Measurements from ENCODE around the gene SART3. TPM values are rescaled to one million over a fixed set of nuclear protein-coding genes. Genes with fewer than 3 reads are reported as not detected.

The SART3 gene
- total and polyA plus RNA-seq, 7 experiments from 2014 or later = 34.3 to 99.3 (median 85.2) TPM

DNA sequence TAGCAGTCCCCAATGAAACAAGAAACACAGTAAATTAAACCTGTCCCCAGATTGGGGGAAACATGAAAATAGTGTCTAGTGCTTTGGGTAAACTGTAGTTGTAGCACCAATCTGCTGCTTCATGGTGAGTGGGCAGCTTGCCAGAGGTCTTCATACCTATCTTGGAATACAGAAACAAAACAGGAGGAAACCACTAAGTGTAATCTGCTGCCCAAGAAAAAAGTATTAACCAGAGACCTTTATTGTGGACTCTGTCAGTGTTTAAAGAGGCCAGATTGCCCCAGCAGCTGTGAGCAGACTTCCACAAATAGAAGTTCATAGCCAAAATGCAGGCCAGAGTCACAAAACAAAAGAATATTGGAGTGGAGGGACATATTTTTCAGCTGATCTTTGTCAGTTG lies 3.8 kb upstream of the SART3 start:
- H3K9me3 Mint-ChIP-seq = peaks cover 0 to 2% (median 0%) of the 10 kb centered on the region in 11 donors

DNA sequence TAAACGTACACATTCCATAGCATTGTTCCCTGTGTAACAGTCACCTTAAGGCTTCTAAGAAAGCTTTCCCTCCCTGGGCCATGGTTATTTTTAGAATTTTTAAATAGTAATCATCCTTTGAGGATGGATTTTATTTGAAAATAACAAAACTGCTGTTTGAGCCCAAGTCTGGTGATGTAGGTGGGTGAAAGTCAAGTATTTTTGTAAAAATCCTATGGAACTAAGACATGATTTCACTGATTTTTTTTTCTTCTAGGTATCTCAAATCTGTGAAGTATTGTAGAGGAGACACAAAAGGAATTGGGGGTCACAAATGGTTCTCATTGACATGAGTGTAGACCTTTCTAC lies 2.8 kb upstream of the SART3 start:
- Histone ChIP-seq H3K27ac (ENCODE audit: low read depth, low read length) (peak overlapping the region; percentile 98), H3K4me3 (ENCODE audit: low read length) (no peak overlapping the region), H3K4me1 (ENCODE audit: control insufficient read depth in 2 of 2, insufficient read depth in 2 of 2, low read length in 2 of 2) (peaks cover 38 to 49% of the 10 kb centered on the region in 2 donors), H3K9me3 (ENCODE audit: control insufficient read depth in 2 of 3, low read length in 3 of 3) (no peaks in the 10 kb centered on the region), H3K27me3 (ENCODE audit: control insufficient read depth in 2 of 2, insufficient read depth in 2 of 2, low read length in 2 of 2) (no peaks in the 10 kb centered on the region), H3K36me3 (ENCODE audit: control insufficient read depth in 2 of 3, insufficient read depth in 3 of 3, low read length in 3 of 3) (peaks cover 31 to 50% (median 38%) of the 10 kb centered on the region in 3 experiments)
- Mint-ChIP-seq H3K4me3 (peak overlapping the region; percentile 94 to 100 (median 100)), H3K36me3 (peaks cover 4 to 28% (median 17%) of the 10 kb centered on the region in 5 donors), H3K9me3 (peaks cover 0 to 2% (median 0%) of the 10 kb centered on the region in 11 donors), H3K27me3 (no peaks in the 10 kb centered on the region), H3K27ac (peak overlapping the region; percentile 97 to 100 (median 99)), H3K4me1 (peaks cover 26 to 77% (median 65%) of the 10 kb centered on the region in 7 donors)
- CTCF ChIA-PET = interaction anchor here (0.6 to 9.7 kb wide), 11 partner anchors 12 to 240 kb away, joined by 3 to 119 read pairs (median 4); partner anchors contain the start of gene SELPLG
- DNase-seq = no peak
- intact Hi-C loops (cut with micrococcal nuclease) = loop anchor here (1.0 to 5.0 kb wide), 17 partner anchors 55 to 1606 kb away; partner anchors contain the start of genes ALKBH2 (in 2 of the 2), CORO1C (in 2 of the 2), SSH1 (in 2 of the 2) and TMEM263 (in 2 of the 2)
- POLR2A ChIA-PET = interaction anchor here (1.1 to 15.1 kb wide), 4 partner anchors 54 to 241 kb away, joined by 3 to 200 read pairs (median 64); partner anchors contain the start of gene SELPLG
- ATAC-seq = no peak

More for the DNA sequence above, 3.8 kb upstream of the SART3 start:
- Histone ChIP-seq H3K9me3 (ENCODE audit: control insufficient read depth in 2 of 3, low read length in 3 of 3) (no peaks in the 10 kb centered on the region), H3K36me3 (ENCODE audit: control insufficient read depth in 2 of 3, insufficient read depth in 3 of 3, low read length in 3 of 3) (peaks cover 36 to 50% (median 38%) of the 10 kb centered on the region in 3 experiments), H3K4me1 (ENCODE audit: control insufficient read depth in 2 of 2, insufficient read depth in 2 of 2, low read length in 2 of 2) (peaks cover 34 to 47% of the 10 kb centered on the region in 2 donors), H3K4me3 (ENCODE audit: low read length) (no peak overlapping the region), H3K27ac (ENCODE audit: low read depth, low read length) (peak overlapping the region; percentile 72), H3K27me3 (ENCODE audit: control insufficient read depth in 2 of 2, insufficient read depth in 2 of 2, low read length in 2 of 2) (no peaks in the 10 kb centered on the region)
- H3K4me1 Mint-ChIP-seq = peaks cover 28 to 77% (median 65%) of the 10 kb centered on the region in 7 donors
- no peak for ATAC-seq
- ChIA-PET CTCF (interaction anchor here (0.6 to 9.7 kb wide), 10 partner anchors 34 to 239 kb away, joined by 3 to 119 read pairs (median 4); partner anchors contain the start of gene SELPLG), POLR2A (interaction anchor here (0.6 to 15.1 kb wide), 6 partner anchors 53 to 240 kb away, joined by 3 to 200 read pairs (median 6); partner anchors contain the start of gene SELPLG)
- H3K27ac Mint-ChIP-seq = peak overlapping the region in 6 of 9 donors; percentile 11 to 98 (median 34)
- H3K4me3 Mint-ChIP-seq = no peak overlapping the region
- intact Hi-C loops (cut with micrococcal nuclease) = loop anchor here (5.0 kb wide), 6 partner anchors 548 to 1607 kb away; partner anchors contain the start of genes TMEM263 (in 2 of the 2), ANKRD13A (in 1 of the 2), CRY1 (in 1 of the 2) and GIT2 (in 1 of the 2)
- DNase-seq = no peak
- peaks cover 4 to 33% (median 21%) of the 10 kb centered on the region in 5 donors for H3K36me3 Mint-ChIP-seq
- H3K27me3 Mint-ChIP-seq = no peaks in the 10 kb centered on the region

DNA sequence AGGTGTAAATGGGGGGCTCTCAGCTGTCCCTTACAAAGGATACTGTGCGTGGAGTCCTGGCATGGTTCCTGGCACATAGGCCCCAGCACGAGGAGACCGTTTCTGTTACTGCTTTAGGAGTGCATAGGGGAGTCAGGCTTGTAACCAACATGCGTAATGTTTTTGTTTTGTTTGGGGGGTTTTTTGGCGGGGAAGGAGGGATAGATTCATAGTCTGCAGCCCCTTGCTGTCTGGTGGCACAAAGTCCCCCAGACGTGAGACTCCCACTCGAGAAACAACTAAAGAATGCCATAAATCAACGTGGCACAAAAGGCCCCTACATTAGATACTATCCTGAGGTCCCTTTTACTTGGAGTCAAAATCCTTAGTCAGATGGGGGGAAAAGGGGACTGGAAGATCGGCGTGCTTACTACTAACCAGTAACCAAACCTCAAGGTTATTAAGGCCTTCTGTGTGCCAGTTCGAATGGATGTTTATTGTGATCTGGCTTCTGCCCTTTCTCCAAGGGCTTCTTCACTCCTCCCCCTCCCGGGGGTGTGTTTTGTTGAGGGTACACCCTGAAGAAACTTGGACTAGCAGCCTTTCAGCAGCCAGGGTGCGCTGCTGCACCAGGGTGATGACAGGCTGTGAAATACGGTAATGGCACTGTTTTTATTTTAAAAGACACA lies 2.3 kb upstream of the SART3 start:
- intact Hi-C loops (cut with micrococcal nuclease) = loop anchor here (1.0 to 5.0 kb wide), 17 partner anchors 55 to 1606 kb away; partner anchors contain the start of genes ALKBH2 (in 2 of the 2), CORO1C (in 2 of the 2), SSH1 (in 2 of the 2) and TMEM263 (in 2 of the 2)
- H3K27ac Mint-ChIP-seq = peak overlapping the region; percentile 97 to 100 (median 99)
- ChIA-PET CTCF (interaction anchor here (0.6 to 9.7 kb wide), 15 partner anchors 9 to 240 kb away, joined by 3 to 119 read pairs (median 5); partner anchors contain the start of gene SELPLG), POLR2A (interaction anchor here (1.0 to 15.1 kb wide), 10 partner anchors 54 to 1717 kb away, joined by 3 to 200 read pairs (median 4); partner anchors contain the start of genes SELPLG and SSH1)
- H3K4me3 ChIP-seq (ENCODE audit: low read length) = peak overlapping the region; percentile 96
- peaks cover 31 to 52% (median 37%) of the 10 kb centered on the region in 3 experiments for H3K36me3 ChIP-seq (ENCODE audit: control insufficient read depth in 2 of 3, insufficient read depth in 3 of 3, low read length in 3 of 3)
- H3K4me1 Mint-ChIP-seq = peaks cover 26 to 76% (median 63%) of the 10 kb centered on the region in 7 donors
- DNase-seq (peak; percentile 67 to 91 (median 86)), ATAC-seq (peak; percentile 72)
- peaks cover 0 to 2% (median 0%) of the 10 kb centered on the region in 11 donors for H3K9me3 Mint-ChIP-seq
- H3K27ac ChIP-seq (ENCODE audit: low read depth, low read length) = peak overlapping the region; percentile 98
- H3K4me3 Mint-ChIP-seq = peak overlapping the region; percentile 94 to 100 (median 100)
- no peaks in the 10 kb centered on the region for H3K27me3 Mint-ChIP-seq
- H3K27me3 ChIP-seq (ENCODE audit: control insufficient read depth in 2 of 2, insufficient read depth in 2 of 2, low read length in 2 of 2) = no peaks in the 10 kb centered on the region
- H3K9me3 ChIP-seq (ENCODE audit: control insufficient read depth in 2 of 3, low read length in 3 of 3) = no peaks in the 10 kb centered on the region
- H3K4me1 ChIP-seq (ENCODE audit: control insufficient read depth in 2 of 2, insufficient read depth in 2 of 2, low read length in 2 of 2) = peaks cover 34 to 47% of the 10 kb centered on the region in 2 donors
- peaks cover 4 to 23% (median 15%) of the 10 kb centered on the region in 5 donors for H3K36me3 Mint-ChIP-seq

GRCh38 chr12:108562348-108563135 lies 1.6 kb upstream of the SART3 start, which contains the start of gene ISCU:
Gene ISCU, plus strand, starts transcription at chr12:108562596. Its CDS starts 27 bp downstream, at chr12:108562623.
- H3K36me3 ChIP-seq (ENCODE audit: control insufficient read depth in 2 of 3, insufficient read depth in 3 of 3, low read length in 3 of 3) = peaks cover 28 to 56% (median 30%) of the 10 kb centered on the region in 3 experiments
- peak within 1 kb of the TSS; percentile 96 for H3K4me3 ChIP-seq (ENCODE audit: low read length)
- Mint-ChIP-seq H3K4me1 (peaks cover 26 to 76% (median 63%) of the 10 kb centered on the region in 7 donors), H3K9me3 (peaks cover 0 to 2% (median 0%) of the 10 kb centered on the region in 11 donors), H3K27ac (peak within 1 kb of the TSS; percentile 98 to 100 (median 99)), H3K36me3 (peaks cover 4 to 18% (median 14%) of the 10 kb centered on the region in 5 donors), H3K4me3 (peak within 1 kb of the TSS; percentile 94 to 100 (median 100)), H3K27me3 (no peaks in the 10 kb centered on the region)
- intact Hi-C loops (cut with micrococcal nuclease) = loop anchor here (1.0 to 5.0 kb wide), 22 partner anchors 56 to 1605 kb away; partner anchors contain the start of genes ALKBH2 (in 2 of the 2), CORO1C (in 2 of the 2), SSH1 (in 2 of the 2) and TMEM263 (in 2 of the 2)
- H3K4me1 ChIP-seq (ENCODE audit: control insufficient read depth in 2 of 2, insufficient read depth in 2 of 2, low read length in 2 of 2) = peaks cover 27 to 46% of the 10 kb centered on the region in 2 donors
- H3K9me3 ChIP-seq (ENCODE audit: control insufficient read depth in 2 of 3, low read length in 3 of 3) = no peaks in the 10 kb centered on the region
- CTCF ChIA-PET = interaction anchor here (0.7 to 5.8 kb wide), 10 partner anchors 8 to 241 kb away, joined by 3 to 74 read pairs (median 5); partner anchors contain the start of gene SELPLG
- POLR2A ChIA-PET = interaction anchor here (0.8 to 15.1 kb wide), 15 partner anchors 9 to 1718 kb away, joined by 3 to 200 read pairs (median 5); partner anchors contain the start of genes FICD, SELPLG, SSH1 and USP30
- no peaks in the 10 kb centered on the region for H3K27me3 ChIP-seq (ENCODE audit: control insufficient read depth in 2 of 2, insufficient read depth in 2 of 2, low read length in 2 of 2)
- DNase-seq (peak; percentile 97 to 100 (median 99)), ATAC-seq (peak; percentile 84)
- peak within 1 kb of the TSS; percentile 98 for H3K27ac ChIP-seq (ENCODE audit: low read depth, low read length)

- H3K4me3 ChIP-seq (ENCODE audit: low read length) = peak overlapping the region; percentile 96
- DNase-seq (no peak), ATAC-seq (no peak)
- Mint-ChIP-seq H3K4me1 (peaks cover 29 to 76% (median 63%) of the 10 kb centered on the region in 7 donors), H3K36me3 (peaks cover 4 to 13% (median 9%) of the 10 kb centered on the region in 5 donors), H3K9me3 (peaks cover 0 to 2% (median 0%) of the 10 kb centered on the region in 11 donors), H3K4me3 (peak overlapping the region; percentile 94 to 100 (median 100)), H3K27ac (peak overlapping the region; percentile 98 to 100 (median 99)), H3K27me3 (no peaks in the 10 kb centered on the region)
- ChIA-PET CTCF (interaction anchor here (0.6 to 5.8 kb wide), 12 partner anchors 9 to 241 kb away, joined by 3 to 74 read pairs (median 5); partner anchors contain the start of gene SELPLG), POLR2A (interaction anchor here (0.8 to 15.1 kb wide), 13 partner anchors 8 to 490 kb away, joined by 3 to 200 read pairs (median 6); partner anchors contain the start of genes FICD, SELPLG, SSH1 and USP30)
- H3K27me3 ChIP-seq (ENCODE audit: control insufficient read depth in 2 of 2, insufficient read depth in 2 of 2, low read length in 2 of 2) = no peaks in the 10 kb centered on the region
- peaks cover 27 to 45% of the 10 kb centered on the region in 2 donors for H3K4me1 ChIP-seq (ENCODE audit: control insufficient read depth in 2 of 2, insufficient read depth in 2 of 2, low read length in 2 of 2)
- no peaks in the 10 kb centered on the region for H3K9me3 ChIP-seq (ENCODE audit: control insufficient read depth in 2 of 3, low read length in 3 of 3)
- H3K36me3 ChIP-seq (ENCODE audit: control insufficient read depth in 2 of 3, insufficient read depth in 3 of 3, low read length in 3 of 3) = peaks cover 22 to 51% (median 24%) of the 10 kb centered on the region in 3 experiments
- peak overlapping the region; percentile 98 for H3K27ac ChIP-seq (ENCODE audit: low read depth, low read length)
- intact Hi-C loops (cut with micrococcal nuclease) = loop anchor here (1.0 to 5.0 kb wide), 20 partner anchors 47 to 1605 kb away; partner anchors contain the start of genes FICD (in 2 of the 2), PRDM4 (in 2 of the 2), PWP1 (in 2 of the 2) and TMEM263 (in 2 of the 2)
Observed at GRCh38 chr12:108561852-108562347, 927 bp upstream of the SART3 start.
